Parathyroid adenoma (tissue), 2 donors: Measurements from ENCODE around the gene TMEM178B.
A peak's percentile ranks its signal among the peaks of the same experiment; 100 is the strongest.

Experiments used
- H2AFZ ChIP-seq: fragments of 300-600 bp; sonication (generic); one replicate; pipeline ENCODE4 v1.7.0; 2017; ENCODE audit warnings: antibody characterized with exemption, mild to moderate bottlenecking
- H3K27ac ChIP-seq: fragments of 300-600 bp; sonication (generic); one replicate; pipeline ENCODE4 v1.7.0; 2017
- H3K27me3 ChIP-seq: fragments of 300-600 bp; sonication (generic); one replicate; pipeline ENCODE4 v1.7.0; 2017; ENCODE audit warnings: low read length; ENCODE audit not compliant: control insufficient read depth, insufficient read depth
- H3K36me3 ChIP-seq: fragments of 300-600 bp; sonication (generic); one replicate; pipeline ENCODE4 v1.7.0; 2017; ENCODE audit warnings: low read length; ENCODE audit not compliant: control insufficient read depth, insufficient read depth
- H3K4me1 ChIP-seq: fragments of 300-600 bp; sonication (generic); one replicate; pipeline ENCODE4 v1.7.0; 2017; ENCODE audit warnings: control low read depth
- H3K4me2 ChIP-seq: fragments of 300-600 bp; sonication (generic); one replicate; pipeline ENCODE4 v1.7.0; 2017; ENCODE audit warnings: low read length
- H3K4me3 ChIP-seq: fragments of 300-600 bp; sonication (generic); one replicate; pipeline ENCODE4 v1.7.0; 2017; ENCODE audit warnings: low read depth, low read length
- H3K79me2 ChIP-seq: fragments of 300-600 bp; sonication (generic); one replicate; pipeline ENCODE4 v1.7.0; 2017; ENCODE audit warnings: control low read depth
- H3K9ac ChIP-seq: fragments of 300-600 bp; sonication (generic); one replicate; pipeline ENCODE4 v1.7.0; 2017; ENCODE audit warnings: mild to moderate bottlenecking
- H3K9me3 ChIP-seq: fragments of 300-600 bp; sonication (generic); one replicate; pipeline ENCODE4 v1.7.0; 2017; ENCODE audit warnings: low read length; ENCODE audit not compliant: control insufficient read depth
- CTCF ChIP-seq: fragments of 300-600 bp; sonication (generic); IDR thresholded peaks from one replicate; pipeline ENCODE4 v1.7.0; 2017; ENCODE audit warnings: antibody characterized with exemption, mild to moderate bottlenecking
- donor health status: primary hyperparathyroidism.

Gene TMEM178B

GRCh38 chr7:141495057-141495456 lies 421.2 kb downstream of the TMEM178B start:
- Histone ChIP-seq H3K4me1 (no peaks in the 10 kb centered on the region), H3K4me3 (no peak overlapping the region), H3K4me2 (no peak overlapping the region), H3K9me3 (no peaks in the 10 kb centered on the region), H3K9ac (no peak overlapping the region), H2AFZ (no peak overlapping the region), H3K79me2 (no peaks in the 10 kb centered on the region), H3K36me3 (no peaks in the 10 kb centered on the region), H3K27ac (no peak overlapping the region), H3K27me3 (no peaks in the 10 kb centered on the region)
- no peak for TF ChIP-seq CTCF

- Histone ChIP-seq H3K9me3 (no peaks in the 10 kb centered on the region), H3K4me1 (no peaks in the 10 kb centered on the region), H3K79me2 (no peaks in the 10 kb centered on the region), H2AFZ (no peak overlapping the region), H3K4me2 (no peak overlapping the region), H3K27ac (no peak overlapping the region), H3K27me3 (no peaks in the 10 kb centered on the region), H3K9ac (no peak overlapping the region), H3K4me3 (no peak overlapping the region), H3K36me3 (no peaks in the 10 kb centered on the region)
- no peak for TF ChIP-seq CTCF
Observed at GRCh38 chr7:141497391-141497790, 423.5 kb downstream of the TMEM178B start.

DNA sequence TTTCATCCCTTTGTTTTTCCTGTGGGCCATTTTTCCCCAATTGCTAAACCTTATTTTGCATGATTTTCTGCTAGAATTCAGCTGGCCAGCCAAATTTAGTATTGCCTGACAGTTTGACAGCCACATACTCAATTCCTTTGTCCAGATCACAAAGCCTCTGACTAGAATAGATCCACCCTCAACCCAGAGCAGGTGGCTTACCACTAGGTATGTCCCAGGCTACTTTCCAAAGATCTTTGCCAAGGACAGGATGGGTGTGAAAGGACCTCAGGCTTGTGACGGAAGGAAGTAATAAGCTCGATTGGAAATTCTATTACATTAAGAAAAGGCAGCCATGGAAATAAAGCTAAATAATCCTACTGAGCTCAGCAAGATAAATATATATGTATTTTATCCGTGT lies 426.7 kb downstream of the TMEM178B start:
- Histone ChIP-seq H3K9ac (no peak overlapping the region), H2AFZ (no peak overlapping the region), H3K4me3 (no peak overlapping the region), H3K9me3 (no peaks in the 10 kb centered on the region), H3K79me2 (no peaks in the 10 kb centered on the region), H3K4me1 (no peaks in the 10 kb centered on the region), H3K27ac (no peak overlapping the region), H3K27me3 (no peaks in the 10 kb centered on the region), H3K4me2 (no peak overlapping the region), H3K36me3 (no peaks in the 10 kb centered on the region)
- TF ChIP-seq CTCF: no peak

GRCh38 chr7:141501451-141501850 lies 427.6 kb downstream of the TMEM178B start:
- Histone ChIP-seq H3K27me3 (no peaks in the 10 kb centered on the region), H3K79me2 (no peaks in the 10 kb centered on the region), H2AFZ (no peak overlapping the region), H3K9me3 (no peaks in the 10 kb centered on the region), H3K4me2 (no peak overlapping the region), H3K4me1 (no peaks in the 10 kb centered on the region), H3K27ac (no peak overlapping the region), H3K4me3 (no peak overlapping the region), H3K36me3 (no peaks in the 10 kb centered on the region), H3K9ac (no peak overlapping the region)
- TF ChIP-seq CTCF: no peak

GRCh38 chr7:141511316-141511675 lies 437.4 kb downstream of the TMEM178B start:
- no peak overlapping the region for H3K9ac ChIP-seq
- no peak for TF ChIP-seq CTCF
- peak overlapping the region; percentile 66 for H3K4me2 ChIP-seq
- H3K27ac ChIP-seq: no peak overlapping the region
- no peaks in the 10 kb centered on the region for H3K36me3 ChIP-seq
- peak overlapping the region; percentile 95 for H2AFZ ChIP-seq
- no peaks in the 10 kb centered on the region for H3K9me3 ChIP-seq
- peak overlapping the region; percentile 44 for H3K4me3 ChIP-seq
- no peaks in the 10 kb centered on the region for H3K79me2 ChIP-seq
- H3K4me1 ChIP-seq: no peaks in the 10 kb centered on the region
- H3K27me3 ChIP-seq: no peaks in the 10 kb centered on the region
